ENCODE results near the gene GXYLT2. TPM values are rescaled to one million over a fixed set of nuclear protein-coding genes. Genes with fewer than 3 reads are reported as not detected.

The GXYLT2 gene
- total and polyA plus RNA-seq, 2 of the 13 experiments (the other 11 are each of a cell fraction or from before 2014, with no cell fraction given): 4.3 to 6.9 TPM

- no peak for TF ChIP-seq ZNF672 (CRISPR knock-in tag; IDR thresholded peaks at IDR 0.05)
- no peak for TF ChIP-seq ZNF468 (CRISPR knock-in tag; IDR thresholded peaks at IDR 0.05)
- TF ChIP-seq ZNF841 (CRISPR knock-in tag; IDR thresholded peaks at IDR 0.05; ENCODE audit: borderline replicate concordance): no peak
- no peak for TF ChIP-seq ATF7 (IDR thresholded peaks at IDR 0.05)
- TF ChIP-seq ATF7 (CRISPR knock-in tag; IDR thresholded peaks at IDR 0.05): no peak
- TF ChIP-seq HOXA7 (CRISPR knock-in tag; IDR thresholded peaks at IDR 0.05): no peak
- peak; percentile 41; the same call in 1 of the 2 replicates for TF ChIP-seq KMT2A (CRISPR knock-in tag; IDR thresholded peaks at IDR 0.05)
- TF ChIP-seq ONECUT2 (CRISPR knock-in tag; IDR thresholded peaks at IDR 0.05): 0 out of 2 replicates have a peak, but pooled peaks have one; percentile 15
- TF ChIP-seq HDAC2 (CRISPR knock-in tag; IDR thresholded peaks at IDR 0.05): peak; percentile 87
- TF ChIP-seq SYNCRIP (IDR thresholded peaks at IDR 0.05; ENCODE audit: insufficient read depth, low read depth, low read length): no peak
- TF ChIP-seq CHD4 (IDR thresholded peaks at IDR 0.05; ENCODE audit: borderline replicate concordance, low read length): no peak
- TF ChIP-seq ZNF766 (CRISPR knock-in tag; IDR thresholded peaks at IDR 0.05; ENCODE audit: borderline replicate concordance): no peak
- no peak for TF ChIP-seq HMGA1 (CRISPR knock-in tag; conservative IDR thresholded peaks at IDR 0.05)
- no peak for TF ChIP-seq KDM5A (IDR thresholded peaks at IDR 0.05; ENCODE audit: borderline replicate concordance, low read length)
- TF ChIP-seq ZNF609 (CRISPR knock-in tag; IDR thresholded peaks at IDR 0.05; ENCODE audit: borderline replicate concordance): 0 out of 2 replicates have a peak, but pooled peaks have one; percentile 47
- TF ChIP-seq SMARCE1 (IDR thresholded peaks at IDR 0.05; ENCODE audit: borderline replicate concordance): no peak
- no peak for TF ChIP-seq ZXDC (CRISPR knock-in tag; IDR thresholded peaks at IDR 0.05)
- no peak for TF ChIP-seq AGO1 (IDR thresholded peaks at IDR 0.05; ENCODE audit: low read depth, low read length, poor library complexity, severe bottlenecking)
- no peak for TF ChIP-seq SP2 (CRISPR knock-in tag; IDR thresholded peaks at IDR 0.05)
- TF ChIP-seq TEAD3 (CRISPR knock-in tag; optimal IDR thresholded peaks at IDR 0.05; ENCODE audit: borderline replicate concordance): peak; percentile 66
- TF ChIP-seq E2F1 (CRISPR knock-in tag; IDR thresholded peaks at IDR 0.05): no peak
- TF ChIP-seq ZNF557 (CRISPR knock-in tag; IDR thresholded peaks at IDR 0.05): no peak
- peak; percentile 70 for TF ChIP-seq NFYB (CRISPR knock-in tag; IDR thresholded peaks at IDR 0.05)
- no peak for TF ChIP-seq ZNF768 (CRISPR knock-in tag; IDR thresholded peaks at IDR 0.05)
Observed at GRCh38 chr3:72953325-72953956, 65.6 kb downstream of the GXYLT2 start (continued).

Data from HepG2 (cell line).